K562 (cell line): ENCODE measurements around the gene CDC37.

Experiments used
- CHD4 ChIP-seq: fragments of 200-600 bp; sonication (generic); IDR thresholded peaks from 3 replicates; pipeline ENCODE4 v1.6.1; 2012; ENCODE audit warnings: low read depth, mild to moderate bottlenecking, mixed read lengths, low read length, inconsistent platforms; ENCODE audit not compliant: insufficient read depth, insufficient replicate concordance, poor library complexity, severe bottlenecking
- TF ChIP-seq, protein P1 (sequence below), 2 experiments: fragments of 250-450 bp in 1 of 2; fragments of 450-650 bp in 1 of 2; sonication (Bioruptor Pico) in 1 of 2; IDR thresholded peaks; 2 replicates each; pipeline versions ENCODE4 v1.6.1 to v1.8.0; 2016 to 2021; ENCODE audit warnings: mild to moderate bottlenecking in 2 of 2, moderate library complexity in 2 of 2, missing compliant biosample characterization in 1 of 2, missing genetic modification characterization in 1 of 2

DNA sequence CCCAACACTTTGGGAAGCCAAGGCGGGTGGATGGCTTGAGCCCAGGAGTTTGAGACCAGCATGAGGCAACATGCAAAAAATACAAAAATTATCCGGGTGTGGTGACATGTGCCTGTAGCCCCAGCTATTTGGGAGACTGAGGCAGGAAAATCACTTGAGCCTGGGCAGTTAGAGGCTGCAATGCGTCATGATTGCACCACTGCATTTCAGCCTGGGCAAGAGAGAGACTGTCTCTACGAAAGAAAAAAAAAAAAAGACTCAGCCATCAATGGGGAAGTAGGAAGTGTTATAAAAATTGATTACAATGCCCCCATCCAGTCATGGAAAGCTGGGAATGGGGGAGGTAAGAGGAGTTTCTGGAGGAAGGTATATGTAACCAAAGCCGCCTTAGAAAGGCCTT is 28.4 kb downstream of the CDC37 start:
- TF ChIP-seq CHD4: no peak
- TF ChIP-seq, protein P1, sequence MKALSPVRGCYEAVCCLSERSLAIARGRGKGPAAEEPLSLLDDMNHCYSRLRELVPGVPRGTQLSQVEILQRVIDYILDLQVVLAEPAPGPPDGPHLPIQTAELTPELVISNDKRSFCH (CRISPR knock-in tag; IDR thresholded peaks at IDR 0.05): no peak
- TF ChIP-seq, protein P1 (tag; IDR thresholded peaks at IDR 0.05): no peak
